HCT116 (cell line): ENCODE data around the gene ZNF605. TPM values are rescaled to one million over a fixed set of nuclear protein-coding genes. Genes with fewer than 3 reads are reported as not detected.

Experiments used
- ATAC-seq: fragments of 200-7000 bp; cut with Tn5 transposase; 2 replicates; pipeline ENCODE4 v1.9.1; 2020; ENCODE audit warnings: mild to moderate bottlenecking, moderate library complexity
- BruUV-seq: library from RNA; stranded (reverse); fragments of 400-500 nt; replicated peaks from 2 replicates; lab custom pipeline; 2021; lab: Mats Ljungman, UMichigan
- CTCF ChIA-PET: fragments of 300-600 bp; sonication (Branson Sonifier 250); formaldehyde crosslinking; loops from one replicate; lab custom pipeline; 2021; ENCODE audit warnings: antibody characterized with exemption; lab: Charles Lee
- POLR2A ChIA-PET: fragments of 300-600, 350-600 bp; sonication (Branson Sonifier 250); formaldehyde crosslinking; loops from one replicate; lab custom pipeline; 2021; ENCODE audit warnings: antibody characterized with exemption; lab: Charles Lee
- RAD21 ChIA-PET, 2 experiments: fragments of 300-600 bp; sonication (Branson Sonifier 250); formaldehyde crosslinking; loops; one replicate each; lab custom pipeline; 2023; ENCODE audit warnings: low total read pairs in 2 of 2; ENCODE audit not compliant: uncharacterized antibody in 2 of 2, unreplicated experiment in 2 of 2, low non-redundant PET in 1 of 2; lab: Charles Lee
- DNase-seq: peaks from one replicate; pipeline ENCODE4 v3.0.0-alpha.2; 2010; ENCODE audit warnings: low read depth, low spot score
- H2AFZ ChIP-seq: fragments of 200-600 bp; shearing (Covaris generic), sonication (generic); 2 replicates; pipeline ENCODE4 v1.6.1; 2017; ENCODE audit warnings: low read depth, mixed run types, mixed read lengths, antibody characterized with exemption, low read length; ENCODE audit not compliant: poor library complexity, severe bottlenecking
- H3K27ac ChIP-seq: 2 replicates; pipeline ENCODE4 v1.5.1; 2012; ENCODE audit warnings: low read depth, low read length
- H3K27me3 ChIP-seq: fragments of 200-600 bp; sonication (generic); 2 replicates; pipeline ENCODE4 v1.6.1; 2016; ENCODE audit warnings: mixed run types, low read length, mixed read lengths; ENCODE audit not compliant: insufficient read depth
- H3K36me3 ChIP-seq, 2 experiments: fragments of 200-500 bp in 1 of 2; fragments of 200-600 bp in 1 of 2; sonication (Bioruptor generic) in 1 of 2; sonication (generic) in 1 of 2; 2 replicates each; pipeline versions ENCODE4 v1.5.1 to v1.6.1; 2014 to 2016; ENCODE audit warnings: low read length in 2 of 2, inconsistent platforms in 1 of 2, mixed read lengths in 1 of 2, mixed run types in 1 of 2; ENCODE audit not compliant: insufficient read depth in 2 of 2, control insufficient read depth in 1 of 2
- H3K4me1 ChIP-seq, 2 experiments: fragments of 200-600 bp in 1 of 2; sonication (generic) in 1 of 2; 2 replicates each; pipeline versions ENCODE4 v1.5.1 to v1.6.1; 2012 to 2017; ENCODE audit warnings: low read length in 2 of 2, inconsistent platforms in 1 of 2, mild to moderate bottlenecking in 1 of 2, mixed read lengths in 1 of 2, mixed run types in 1 of 2, moderate library complexity in 1 of 2; ENCODE audit not compliant: insufficient read depth in 2 of 2, control insufficient read depth in 1 of 2
- H3K4me2 ChIP-seq: fragments of 200-600 bp; sonication (generic); 2 replicates; pipeline ENCODE4 v1.6.1; 2017; ENCODE audit warnings: mixed run types, low read length, mixed read lengths
- H3K4me3 ChIP-seq, 2 experiments: fragments of 200-600 bp in 1 of 2; sonication (generic) in 1 of 2; replicated peaks in 1 of 2; 2 replicates each; pipeline ENCODE4 v1.5.1; 2011 to 2016; ENCODE audit warnings: low read length in 2 of 2, control low read depth in 1 of 2, low read depth in 1 of 2, mild to moderate bottlenecking in 1 of 2, mixed read lengths in 1 of 2, mixed run types in 1 of 2
- H3K79me2 ChIP-seq: fragments of 200-600 bp; sonication (generic); 2 replicates; pipeline ENCODE4 v1.6.1; 2017; ENCODE audit warnings: mild to moderate bottlenecking, mixed run types, low read length, moderate library complexity, mixed read lengths; ENCODE audit not compliant: insufficient read depth
- H3K9ac ChIP-seq: fragments of 200-600 bp; sonication (generic); 2 replicates; pipeline ENCODE4 v1.6.1; 2016; ENCODE audit warnings: low read length, mixed read lengths
- H3K9me2 ChIP-seq: fragments of 200-600 bp; sonication (generic), shearing (Covaris generic); 2 replicates; pipeline ENCODE4 v1.6.1; 2017; ENCODE audit warnings: mixed run types, mild to moderate bottlenecking, moderate library complexity; ENCODE audit not compliant: insufficient read depth
- H3K9me3 ChIP-seq, 2 experiments: fragments of 200-500 bp in 1 of 2; fragments of 200-600 bp in 1 of 2; sonication (Bioruptor generic) in 1 of 2; sonication (generic) in 1 of 2; 2 replicates each; pipeline ENCODE4 v1.6.1; 2014 to 2017; ENCODE audit warnings: low read length in 2 of 2, mixed read lengths in 2 of 2, inconsistent platforms in 1 of 2, low read depth in 1 of 2, mild to moderate bottlenecking in 1 of 2, mixed run types in 1 of 2, moderate library complexity in 1 of 2; ENCODE audit not compliant: control insufficient read depth in 1 of 2, insufficient read depth in 1 of 2
- H4K20me1 ChIP-seq: fragments of 200-600 bp; sonication (generic), shearing (Covaris generic); 2 replicates; pipeline ENCODE4 v1.6.1; 2017; ENCODE audit warnings: mixed run types, mild to moderate bottlenecking, moderate library complexity; ENCODE audit not compliant: insufficient read depth
- CBX3 ChIP-seq: IDR thresholded peaks from 2 replicates; pipeline ENCODE4 v1.6.1; 2012; ENCODE audit warnings: low read depth
- CTCF ChIP-seq, 3 experiments: fragments of 200-600 bp in 1 of 3; sonication (generic) in 1 of 3; IDR thresholded peaks in 2 of 3; conservative IDR thresholded peaks in 1 of 3; 2 replicates each; pipeline ENCODE4 v1.5.1; 2012 to 2017; ENCODE audit warnings: low read depth in 2 of 3, low read length in 2 of 3, antibody characterized with exemption in 1 of 3, borderline replicate concordance in 1 of 3, control low read depth in 1 of 3, mild to moderate bottlenecking in 1 of 3, mixed read lengths in 1 of 3, mixed run types in 1 of 3, moderate library complexity in 1 of 3; ENCODE audit not compliant: insufficient read depth in 1 of 3
- YY1 ChIP-seq: IDR thresholded peaks from 2 replicates; pipeline ENCODE4 v1.6.1; 2011; ENCODE audit warnings: low read length, low read depth, moderate library complexity, mild to moderate bottlenecking; ENCODE audit not compliant: insufficient replicate concordance; ENCODE audit errors: extremely low read depth
- intact Hi-C: fragments of 100-400 bp; cut with micrococcal nuclease; formaldehyde crosslinking; loops from 2 replicates; pipeline ENCODE4 v1.10.0; 2022
- total RNA-seq: library from RNA; stranded (reverse); gene quantifications from one replicate; pipeline ENCODE4 v1.2.1, GENCODE V29; 2021; ENCODE audit not compliant: unreplicated experiment

The ZNF605 gene
- total RNA-seq, 1 experiment from 2014 or later = 0.02 TPM

GRCh38 chr12:132907216-132907615 lies 48.9 kb downstream of the ZNF605 start:
- RAD21 ChIA-PET = no interaction called here
- CTCF ChIA-PET = no interaction called here
- H3K9me3 ChIP-seq = peaks cover 6 to 9% of the 10 kb centered on the region in 2 experiments; a peak in 2 of 4 replicates
- DNase-seq = no peak
- H4K20me1 ChIP-seq = no peaks in the 10 kb centered on the region
- H3K9ac ChIP-seq = no peak overlapping the region
- H3K27me3 ChIP-seq = no peaks in the 10 kb centered on the region
- intact Hi-C loops = no loop called here
- no peak for TF ChIP-seq CBX3
- no peak overlapping the region for H3K27ac ChIP-seq
- no peak overlapping the region for H3K4me2 ChIP-seq
- H3K79me2 ChIP-seq = no peaks in the 10 kb centered on the region
- H2AFZ ChIP-seq = no peak overlapping the region
- ATAC-seq = no peak
- POLR2A ChIA-PET = no interaction called here
- H3K4me1 ChIP-seq = no peaks in the 10 kb centered on the region
- H3K36me3 ChIP-seq = no peaks in the 10 kb centered on the region
- no TSS peak for BruUV-seq
- no peak overlapping the region for H3K4me3 ChIP-seq
- no peaks in the 10 kb centered on the region for H3K9me2 ChIP-seq

GRCh38 chr12:132904718-132905328 lies 51.3 kb downstream of the ZNF605 start:
- no peak for DNase-seq
- H3K27ac ChIP-seq = no peak overlapping the region
- H3K9me3 ChIP-seq = peaks cover 3 to 9% of the 10 kb centered on the region in 2 experiments; a peak in 2 of 4 replicates
- intact Hi-C loops = no loop called here
- H3K79me2 ChIP-seq = no peaks in the 10 kb centered on the region
- no peak for ATAC-seq
- no peaks in the 10 kb centered on the region for H3K4me1 ChIP-seq
- no peak overlapping the region for H2AFZ ChIP-seq
- H3K4me2 ChIP-seq = no peak overlapping the region
- no peaks in the 10 kb centered on the region for H3K36me3 ChIP-seq
- no peaks in the 10 kb centered on the region for H3K27me3 ChIP-seq
- H4K20me1 ChIP-seq = no peaks in the 10 kb centered on the region
- BruUV-seq = no TSS peak
- no peak overlapping the region for H3K9ac ChIP-seq
- no peaks in the 10 kb centered on the region for H3K9me2 ChIP-seq
- RAD21 ChIA-PET = no interaction called here
- TF ChIP-seq CTCF (IDR thresholded peaks at IDR 0.05 in 2 of 3, conservative IDR thresholded peaks at IDR 0.05 in 1 of 3; ENCODE audit: borderline replicate concordance in 1 of 3, insufficient read depth in 1 of 3, low read depth in 2 of 3, low read length in 2 of 3) (peak in 2 of 3 experiments; percentile 18 to 31; a peak in 2 of 6 replicates), YY1 (no peak)
- H3K4me3 ChIP-seq = no peak overlapping the region
- CTCF ChIA-PET = no interaction called here
- POLR2A ChIA-PET = no interaction called here
